GM18520 (cell line): ENCODE results near the gene TSPAN11.
"Not testable (repeated sequence)": the region's sequence is repeated elsewhere in the genome, so short reads cannot be mapped to it uniquely, and the experiment has no call there.

ENCODE experiments used
- ATAC-seq: cut with Tn5 transposase; IDR thresholded peaks from one replicate; pipeline ENCODE4 v1.9.1; 2021; ENCODE audit not compliant: unreplicated experiment

TSPAN11 gene

GRCh38 chr12:31000751-31001150 is 74.2 kb downstream of the TSPAN11 start:
- no peak for ATAC-seq

- no peak for ATAC-seq
These were observed 75.2 kb downstream of the TSPAN11 start for GRCh38 chr12:31001581-31002360.

- ATAC-seq, result no peak
These were observed 75.8 kb downstream of the TSPAN11 start for GRCh38 chr12:31002361-31002725.

- ATAC-seq, result no peak
These were observed 76.5 kb downstream of the TSPAN11 start for GRCh38 chr12:31002999-31003398.

GRCh38 chr12:31003861-31004640 is 77.5 kb downstream of the TSPAN11 start:
- ATAC-seq, result no peak

GRCh38 chr12:31004666-31005065 is 78.1 kb downstream of the TSPAN11 start:
- ATAC-seq, result no peak

GRCh38 chr12:31005256-31005943 is 78.9 kb downstream of the TSPAN11 start:
- no peak for ATAC-seq

GRCh38 chr12:31005944-31006361 is 79.4 kb downstream of the TSPAN11 start:
- no peak for ATAC-seq

- ATAC-seq, result no peak
These were observed 80.0 kb downstream of the TSPAN11 start for GRCh38 chr12:31006416-31007152.

- no peak for ATAC-seq
These were observed 80.6 kb downstream of the TSPAN11 start for GRCh38 chr12:31007153-31007495.

- no peak for ATAC-seq
These were observed 81.2 kb downstream of the TSPAN11 start for GRCh38 chr12:31007636-31008175.

- no peak for ATAC-seq
These were observed 81.8 kb downstream of the TSPAN11 start for GRCh38 chr12:31008241-31008761.

- ATAC-seq, result no peak
These were observed 82.7 kb downstream of the TSPAN11 start for GRCh38 chr12:31008961-31009840.

GRCh38 chr12:31009976-31010375 is 83.4 kb downstream of the TSPAN11 start:
- ATAC-seq, result no peak

- no peak for ATAC-seq
These were observed 84.8 kb downstream of the TSPAN11 start for GRCh38 chr12:31011336-31011735.

- no peak for ATAC-seq
These were observed 85.4 kb downstream of the TSPAN11 start for GRCh38 chr12:31011746-31012566.

- ATAC-seq, result not testable (repeated sequence)
These were observed 86.0 kb downstream of the TSPAN11 start for GRCh38 chr12:31012567-31012891.

GRCh38 chr12:31015215-31015614 is 88.7 kb downstream of the TSPAN11 start:
- no peak for ATAC-seq

- no peak for ATAC-seq
These were observed 89.5 kb downstream of the TSPAN11 start for GRCh38 chr12:31016057-31016456.
